Activated CD4-positive, alpha-beta T cell treated with anti-CD3 and anti-CD28 coated beads, Interleukin-2, amount 10 ng/mL, durations not matched to agents 7 days and 5 days (primary cell): ENCODE measurements around the gene STON2. TPM values are rescaled to one million over a fixed set of nuclear protein-coding genes. Genes with fewer than 3 reads are reported as not detected.

Experiments
- CTCF ChIA-PET: fragments of 350-600 bp; sonication (Branson Sonifier 250); formaldehyde crosslinking; loops from one replicate; lab custom pipeline; 2021; ENCODE audit warnings: antibody characterized with exemption; lab: Charles Lee
- POLR2A ChIA-PET: fragments of 350-600 bp; sonication (Branson Sonifier 250); formaldehyde crosslinking; loops from one replicate; lab custom pipeline; 2021; ENCODE audit warnings: antibody characterized with exemption; lab: Charles Lee
- DNase-seq: peaks from one replicate; pipeline ENCODE4 v3.0.0-alpha.2; 2020
- H3K27ac Mint-ChIP-seq: one replicate; pipeline ENCODE4 v1.8.0; 2021; ENCODE audit warnings: mild to moderate bottlenecking, moderate library complexity, mixed read lengths
- H3K27me3 Mint-ChIP-seq: one replicate; pipeline ENCODE4 v1.8.0; 2021; ENCODE audit warnings: mixed read lengths
- H3K36me3 Mint-ChIP-seq: one replicate; pipeline ENCODE4 v1.8.0; 2021; ENCODE audit warnings: low read depth, mixed read lengths
- H3K4me1 Mint-ChIP-seq: one replicate; pipeline ENCODE4 v1.8.0; 2021; ENCODE audit warnings: mixed read lengths
- H3K4me3 Mint-ChIP-seq: one replicate; pipeline ENCODE4 v1.8.0; 2021; ENCODE audit warnings: mild to moderate bottlenecking, moderate library complexity, mixed read lengths
- H3K9me3 Mint-ChIP-seq: one replicate; pipeline ENCODE4 v1.8.0; 2021; ENCODE audit warnings: mixed read lengths
- total RNA-seq, 2 experiments: library from RNA; stranded (reverse); gene quantifications; one replicate each; pipeline ENCODE4 v1.2.3, GENCODE V29; 2021

Gene STON2
- total RNA-seq, 2 experiments from 2014 or later = 0.72 to 1.1 TPM

GRCh38 chr14:81275305-81276072 lies 124.6 kb downstream of the STON2 start:
- Mint-ChIP-seq H3K9me3 (no peaks in the 10 kb centered on the region), H3K4me3 (no peak overlapping the region), H3K36me3 (no peaks in the 10 kb centered on the region), H3K27me3 (peaks cover 6% of the 10 kb centered on the region), H3K27ac (no peak overlapping the region), H3K4me1 (peaks cover 4% of the 10 kb centered on the region)
- no peak for DNase-seq
- POLR2A ChIA-PET = no interaction called here
- CTCF ChIA-PET = no interaction called here

- DNase-seq = no peak
- no peaks in the 10 kb centered on the region for H3K9me3 Mint-ChIP-seq
- POLR2A ChIA-PET = no interaction called here
- H3K36me3 Mint-ChIP-seq = no peaks in the 10 kb centered on the region
- H3K4me1 Mint-ChIP-seq = peaks cover 8% of the 10 kb centered on the region
- no peak overlapping the region for H3K27ac Mint-ChIP-seq
- peaks cover 6% of the 10 kb centered on the region for H3K27me3 Mint-ChIP-seq
- H3K4me3 Mint-ChIP-seq = no peak overlapping the region
- CTCF ChIA-PET = interaction anchor here (1.0 to 1.7 kb wide), 2 partner anchors 165 to 179 kb away, joined by 3 to 4 read pairs; no protein-coding TSS in a partner anchor
Observed at GRCh38 chr14:81273961-81274575, 126.1 kb downstream of the STON2 start.

- ChIA-PET CTCF (interaction anchor here (1.0 to 2.5 kb wide), 3 partner anchors 165 to 191 kb away, joined by 3 to 10 read pairs (median 4); no protein-coding TSS in a partner anchor), POLR2A (no interaction called here)
- DNase-seq = no peak
- Mint-ChIP-seq H3K27me3 (peaks cover 7% of the 10 kb centered on the region), H3K4me3 (no peak overlapping the region), H3K9me3 (no peaks in the 10 kb centered on the region), H3K36me3 (no peaks in the 10 kb centered on the region), H3K27ac (no peak overlapping the region), H3K4me1 (peaks cover 12% of the 10 kb centered on the region)
Observed at GRCh38 chr14:81273521-81273920, 126.6 kb downstream of the STON2 start.

GRCh38 chr14:81272317-81272716 lies 127.8 kb downstream of the STON2 start:
- peaks cover 24% of the 10 kb centered on the region for H3K4me1 Mint-ChIP-seq
- ChIA-PET CTCF (interaction anchor here (1.2 to 2.5 kb wide), 4 partner anchors 82 to 192 kb away, joined by 3 to 10 read pairs (median 4); no protein-coding TSS in a partner anchor), POLR2A (no interaction called here)
- no peaks in the 10 kb centered on the region for H3K36me3 Mint-ChIP-seq
- H3K27ac Mint-ChIP-seq = no peak overlapping the region
- H3K9me3 Mint-ChIP-seq = no peaks in the 10 kb centered on the region
- H3K4me3 Mint-ChIP-seq = no peak overlapping the region
- H3K27me3 Mint-ChIP-seq = peaks cover 15% of the 10 kb centered on the region
- no peak for DNase-seq

- no peak for DNase-seq
- CTCF ChIA-PET = interaction anchor here (0.9 to 3.0 kb wide), 5 partner anchors 9 to 207 kb away, joined by 3 to 11 read pairs (median 3); no protein-coding TSS in a partner anchor
- H3K4me3 Mint-ChIP-seq = no peak overlapping the region
- POLR2A ChIA-PET = no interaction called here
- no peak overlapping the region for H3K27ac Mint-ChIP-seq
- peaks cover 27% of the 10 kb centered on the region for H3K4me1 Mint-ChIP-seq
- no peaks in the 10 kb centered on the region for H3K9me3 Mint-ChIP-seq
- no peaks in the 10 kb centered on the region for H3K36me3 Mint-ChIP-seq
- H3K27me3 Mint-ChIP-seq = peaks cover 23% of the 10 kb centered on the region
Observed at GRCh38 chr14:81269979-81270375, 130.1 kb downstream of the STON2 start.

- POLR2A ChIA-PET = interaction anchor here (0.7 kb wide), 1 partner anchor 184 kb away, joined by 3 read pairs; no protein-coding TSS in a partner anchor
Observed at GRCh38 chr14:81269100-81269978, 130.8 kb downstream of the STON2 start.

GRCh38 chr14:81268016-81268416 lies 132.1 kb downstream of the STON2 start:
- peak overlapping the region; percentile 2 for H3K27ac Mint-ChIP-seq
- no peaks in the 10 kb centered on the region for H3K36me3 Mint-ChIP-seq
- peak overlapping the region; percentile 4 for H3K4me3 Mint-ChIP-seq
- no peaks in the 10 kb centered on the region for H3K9me3 Mint-ChIP-seq
- ChIA-PET POLR2A (no interaction called here), CTCF (interaction anchor here (1.2 to 3.0 kb wide), 4 partner anchors 110 to 223 kb away, joined by 3 to 11 read pairs (median 4); no protein-coding TSS in a partner anchor)
- peak; percentile 56 for DNase-seq
- H3K27me3 Mint-ChIP-seq = peaks cover 26% of the 10 kb centered on the region
- peaks cover 27% of the 10 kb centered on the region for H3K4me1 Mint-ChIP-seq

More at GRCh38 chr14:81269100-81269978, 130.8 kb downstream of the STON2 start:
- DNase-seq = peak; percentile 33
- Mint-ChIP-seq H3K36me3 (no peaks in the 10 kb centered on the region), H3K27me3 (peaks cover 22% of the 10 kb centered on the region), H3K4me1 (peaks cover 27% of the 10 kb centered on the region), H3K4me3 (no peak overlapping the region), H3K9me3 (no peaks in the 10 kb centered on the region), H3K27ac (no peak overlapping the region)
- CTCF ChIA-PET = interaction anchor here (0.7 to 3.0 kb wide), 11 partner anchors 10 to 222 kb away, joined by 3 to 11 read pairs (median 3); partner anchors contain the start of gene GTF2A1

- POLR2A ChIA-PET = interaction anchor here (0.7 kb wide), 1 partner anchor 264 kb away, joined by 3 read pairs; no protein-coding TSS in a partner anchor
- no peak overlapping the region for H3K27ac Mint-ChIP-seq
- no peaks in the 10 kb centered on the region for H3K9me3 Mint-ChIP-seq
- peaks cover 27% of the 10 kb centered on the region for H3K4me1 Mint-ChIP-seq
- CTCF ChIA-PET = interaction anchor here (0.7 kb wide), 1 partner anchor 112 kb away, joined by 5 read pairs; no protein-coding TSS in a partner anchor
- peaks cover 38% of the 10 kb centered on the region for H3K27me3 Mint-ChIP-seq
- H3K36me3 Mint-ChIP-seq = no peaks in the 10 kb centered on the region
- no peak for DNase-seq
- no peak overlapping the region for H3K4me3 Mint-ChIP-seq
Observed at GRCh38 chr14:81265636-81266169, 134.4 kb downstream of the STON2 start.

GRCh38 chr14:81264671-81265070 lies 135.5 kb downstream of the STON2 start:
- no peaks in the 10 kb centered on the region for H3K9me3 Mint-ChIP-seq
- peaks cover 38% of the 10 kb centered on the region for H3K27me3 Mint-ChIP-seq
- DNase-seq = no peak
- H3K27ac Mint-ChIP-seq = no peak overlapping the region
- no peaks in the 10 kb centered on the region for H3K36me3 Mint-ChIP-seq
- H3K4me3 Mint-ChIP-seq = no peak overlapping the region
- POLR2A ChIA-PET = no interaction called here
- CTCF ChIA-PET = interaction anchor here (0.7 kb wide), 1 partner anchor 111 kb away, joined by 5 read pairs; no protein-coding TSS in a partner anchor
- H3K4me1 Mint-ChIP-seq = peaks cover 27% of the 10 kb centered on the region

GRCh38 chr14:81263777-81264410 lies 136.2 kb downstream of the STON2 start:
- no peaks in the 10 kb centered on the region for H3K36me3 Mint-ChIP-seq
- ChIA-PET POLR2A (no interaction called here), CTCF (interaction anchor here (1.5 kb wide), 1 partner anchor 201 kb away, joined by 3 read pairs; no protein-coding TSS in a partner anchor)
- no peak overlapping the region for H3K4me3 Mint-ChIP-seq
- peaks cover 22% of the 10 kb centered on the region for H3K4me1 Mint-ChIP-seq
- no peaks in the 10 kb centered on the region for H3K9me3 Mint-ChIP-seq
- H3K27ac Mint-ChIP-seq = no peak overlapping the region
- DNase-seq = no peak
- H3K27me3 Mint-ChIP-seq = peaks cover 38% of the 10 kb centered on the region

- ChIA-PET CTCF (no interaction called here), POLR2A (no interaction called here)
- no peak overlapping the region for H3K27ac Mint-ChIP-seq
- DNase-seq = no peak
- H3K36me3 Mint-ChIP-seq = no peaks in the 10 kb centered on the region
- H3K27me3 Mint-ChIP-seq = peaks cover 20% of the 10 kb centered on the region
- no peak overlapping the region for H3K4me3 Mint-ChIP-seq
- H3K9me3 Mint-ChIP-seq = no peaks in the 10 kb centered on the region
- peaks cover 2% of the 10 kb centered on the region for H3K4me1 Mint-ChIP-seq
Observed at GRCh38 chr14:81261176-81261575, 138.9 kb downstream of the STON2 start.
